Hepatocyte (in vitro differentiated cells): ENCODE data around the gene PSMB2.

Source experiments
- EZH2 ChIP-seq: fragments of 200-600 bp; sonication (generic); IDR thresholded peaks from 2 replicates; pipeline ENCODE4 v1.6.1; 2016; ENCODE audit warnings: antibody characterized with exemption, mild to moderate bottlenecking, borderline replicate concordance
- TF ChIP-seq, protein P1 (sequence below): fragments of 200-600 bp; sonication (generic); IDR thresholded peaks from 2 replicates; pipeline ENCODE4 v1.5.1; 2016; ENCODE audit warnings: antibody characterized with exemption, mild to moderate bottlenecking; ENCODE audit not compliant: poor library complexity

DNA sequence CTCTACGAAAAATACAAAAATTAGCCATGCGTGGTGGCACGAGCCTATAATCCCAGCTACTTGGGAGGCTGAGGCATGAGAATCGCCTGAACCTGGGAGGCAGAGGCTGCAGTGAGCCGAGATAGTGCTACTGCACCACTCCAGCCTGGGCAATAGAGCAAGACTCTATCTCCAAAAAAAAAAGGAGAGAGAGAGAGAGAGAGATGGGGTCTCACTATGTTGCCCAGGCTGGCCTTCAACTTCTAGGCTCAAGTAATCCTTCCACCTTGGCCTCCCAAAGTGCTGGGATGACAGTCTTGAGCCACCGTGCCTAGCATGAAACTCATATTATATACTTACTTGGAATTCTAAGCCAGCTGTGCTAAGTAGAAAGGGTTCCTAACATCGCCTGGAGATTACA lies 29.7 kb downstream of the PSMB2 start:
- TF ChIP-seq, protein P1, sequence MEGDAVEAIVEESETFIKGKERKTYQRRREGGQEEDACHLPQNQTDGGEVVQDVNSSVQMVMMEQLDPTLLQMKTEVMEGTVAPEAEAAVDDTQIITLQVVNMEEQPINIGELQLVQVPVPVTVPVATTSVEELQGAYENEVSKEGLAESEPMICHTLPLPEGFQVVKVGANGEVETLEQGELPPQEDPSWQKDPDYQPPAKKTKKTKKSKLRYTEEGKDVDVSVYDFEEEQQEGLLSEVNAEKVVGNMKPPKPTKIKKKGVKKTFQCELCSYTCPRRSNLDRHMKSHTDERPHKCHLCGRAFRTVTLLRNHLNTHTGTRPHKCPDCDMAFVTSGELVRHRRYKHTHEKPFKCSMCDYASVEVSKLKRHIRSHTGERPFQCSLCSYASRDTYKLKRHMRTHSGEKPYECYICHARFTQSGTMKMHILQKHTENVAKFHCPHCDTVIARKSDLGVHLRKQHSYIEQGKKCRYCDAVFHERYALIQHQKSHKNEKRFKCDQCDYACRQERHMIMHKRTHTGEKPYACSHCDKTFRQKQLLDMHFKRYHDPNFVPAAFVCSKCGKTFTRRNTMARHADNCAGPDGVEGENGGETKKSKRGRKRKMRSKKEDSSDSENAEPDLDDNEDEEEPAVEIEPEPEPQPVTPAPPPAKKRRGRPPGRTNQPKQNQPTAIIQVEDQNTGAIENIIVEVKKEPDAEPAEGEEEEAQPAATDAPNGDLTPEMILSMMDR, result no peak
- TF ChIP-seq EZH2, result no peak
